Mesothelial cell of epicardium (in vitro differentiated cells): ENCODE measurements around the gene CACTIN. TPM values are rescaled to one million over a fixed set of nuclear protein-coding genes. Genes with fewer than 3 reads are reported as not detected.
"Not testable (repeated sequence)": the region's sequence is repeated elsewhere in the genome, so short reads cannot be mapped to it uniquely, and the experiment has no call there.

Experiments
- DNase-seq, 2 experiments: peaks; one replicate each; pipeline ENCODE4 v3.0.0; 2021; ENCODE audit warnings: low spot score in 2 of 2; ENCODE audit not compliant: unreplicated experiment in 2 of 2
- H3K27ac Mint-ChIP-seq: 2 replicates; pipeline ENCODE4 v1.8.0; 2021; ENCODE audit warnings: mixed read lengths
- H3K27me3 Mint-ChIP-seq: 2 replicates; pipeline ENCODE4 v1.8.0; 2021; ENCODE audit warnings: low read depth, mixed read lengths
- H3K36me3 Mint-ChIP-seq: 2 replicates; pipeline ENCODE4 v1.8.0; 2021; ENCODE audit warnings: mixed read lengths
- H3K4me1 Mint-ChIP-seq: 2 replicates; pipeline ENCODE4 v1.8.0; 2021; ENCODE audit warnings: mixed read lengths
- H3K4me3 Mint-ChIP-seq: 2 replicates; pipeline ENCODE4 v1.8.0; 2021; ENCODE audit warnings: mild to moderate bottlenecking, moderate library complexity, mixed read lengths
- H3K9me3 Mint-ChIP-seq: 2 replicates; pipeline ENCODE4 v1.8.0; 2021; ENCODE audit warnings: mixed read lengths
- total RNA-seq: library from RNA; stranded (reverse); gene quantifications from 3 replicates; pipeline ENCODE4 v1.2.1, GENCODE V29; 2021
- TF ChIP-seq, protein P1 (sequence below): fragments of 200-600 bp; sonication (generic); IDR thresholded peaks from one replicate; pipeline ENCODE4 v1.5.0; 2021; ENCODE audit warnings: antibody characterized with exemption; ENCODE audit not compliant: unreplicated experiment

Gene CACTIN
- total RNA-seq, 1 donor from 2014 or later: 39.2 TPM

DNA sequence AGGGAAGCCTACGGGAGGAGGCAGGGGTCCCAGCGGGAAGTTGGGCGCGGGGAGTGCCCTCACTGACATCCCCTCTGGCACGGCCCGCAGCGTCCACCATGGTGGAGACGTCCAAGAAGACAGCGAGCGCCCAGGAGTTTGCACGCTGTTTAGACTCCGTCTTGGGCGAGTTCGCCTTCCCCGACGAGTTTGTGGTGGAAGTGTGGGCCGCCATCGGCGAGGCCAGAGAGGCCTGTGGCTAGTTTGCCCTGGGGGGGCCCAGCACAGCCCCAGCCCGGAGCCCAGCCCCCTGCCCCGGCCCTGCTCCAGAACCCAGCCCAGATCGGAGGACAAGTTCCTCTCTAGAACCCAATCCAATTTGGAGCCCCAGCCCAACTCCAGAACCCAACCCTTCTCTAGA, 36.6 kb downstream of the CACTIN start:
- Mint-ChIP-seq H3K36me3 (no peaks in the 10 kb centered on the region), H3K27me3 (peaks cover 53% of the 10 kb centered on the region), H3K9me3 (no peaks in the 10 kb centered on the region), H3K27ac (no peak overlapping the region), H3K4me1 (no peaks in the 10 kb centered on the region), H3K4me3 (no peak overlapping the region)
- TF ChIP-seq, protein P1, sequence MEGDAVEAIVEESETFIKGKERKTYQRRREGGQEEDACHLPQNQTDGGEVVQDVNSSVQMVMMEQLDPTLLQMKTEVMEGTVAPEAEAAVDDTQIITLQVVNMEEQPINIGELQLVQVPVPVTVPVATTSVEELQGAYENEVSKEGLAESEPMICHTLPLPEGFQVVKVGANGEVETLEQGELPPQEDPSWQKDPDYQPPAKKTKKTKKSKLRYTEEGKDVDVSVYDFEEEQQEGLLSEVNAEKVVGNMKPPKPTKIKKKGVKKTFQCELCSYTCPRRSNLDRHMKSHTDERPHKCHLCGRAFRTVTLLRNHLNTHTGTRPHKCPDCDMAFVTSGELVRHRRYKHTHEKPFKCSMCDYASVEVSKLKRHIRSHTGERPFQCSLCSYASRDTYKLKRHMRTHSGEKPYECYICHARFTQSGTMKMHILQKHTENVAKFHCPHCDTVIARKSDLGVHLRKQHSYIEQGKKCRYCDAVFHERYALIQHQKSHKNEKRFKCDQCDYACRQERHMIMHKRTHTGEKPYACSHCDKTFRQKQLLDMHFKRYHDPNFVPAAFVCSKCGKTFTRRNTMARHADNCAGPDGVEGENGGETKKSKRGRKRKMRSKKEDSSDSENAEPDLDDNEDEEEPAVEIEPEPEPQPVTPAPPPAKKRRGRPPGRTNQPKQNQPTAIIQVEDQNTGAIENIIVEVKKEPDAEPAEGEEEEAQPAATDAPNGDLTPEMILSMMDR: no peak
- DNase-seq: no peak

DNA sequence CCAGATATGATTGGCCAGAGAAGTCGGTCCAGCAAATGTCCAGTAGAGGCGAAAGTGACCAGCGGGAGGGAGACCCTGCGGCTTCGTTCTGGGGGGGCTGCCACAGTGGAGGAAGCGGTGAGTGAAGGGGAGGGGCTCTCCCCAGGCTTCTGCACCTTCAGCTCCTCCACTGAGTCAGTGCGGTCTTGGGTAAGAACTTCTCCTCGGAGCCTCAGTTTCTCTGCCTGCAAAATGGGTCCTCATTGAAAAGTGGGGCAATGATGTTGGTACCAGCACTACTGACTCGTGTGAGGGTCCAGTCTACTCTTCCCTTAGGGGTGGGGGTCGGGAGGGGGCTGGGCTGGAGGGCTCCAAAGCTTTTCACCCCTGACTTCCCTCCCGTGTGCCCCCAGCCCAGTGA, 37.2 kb downstream of the CACTIN start:
- H3K27ac Mint-ChIP-seq: no peak overlapping the region
- no peaks in the 10 kb centered on the region for H3K9me3 Mint-ChIP-seq
- no peaks in the 10 kb centered on the region for H3K36me3 Mint-ChIP-seq
- DNase-seq: no peak
- H3K27me3 Mint-ChIP-seq: peaks cover 54% of the 10 kb centered on the region
- H3K4me3 Mint-ChIP-seq: no peak overlapping the region
- no peaks in the 10 kb centered on the region for H3K4me1 Mint-ChIP-seq
- TF ChIP-seq, protein P1: no peak

DNA sequence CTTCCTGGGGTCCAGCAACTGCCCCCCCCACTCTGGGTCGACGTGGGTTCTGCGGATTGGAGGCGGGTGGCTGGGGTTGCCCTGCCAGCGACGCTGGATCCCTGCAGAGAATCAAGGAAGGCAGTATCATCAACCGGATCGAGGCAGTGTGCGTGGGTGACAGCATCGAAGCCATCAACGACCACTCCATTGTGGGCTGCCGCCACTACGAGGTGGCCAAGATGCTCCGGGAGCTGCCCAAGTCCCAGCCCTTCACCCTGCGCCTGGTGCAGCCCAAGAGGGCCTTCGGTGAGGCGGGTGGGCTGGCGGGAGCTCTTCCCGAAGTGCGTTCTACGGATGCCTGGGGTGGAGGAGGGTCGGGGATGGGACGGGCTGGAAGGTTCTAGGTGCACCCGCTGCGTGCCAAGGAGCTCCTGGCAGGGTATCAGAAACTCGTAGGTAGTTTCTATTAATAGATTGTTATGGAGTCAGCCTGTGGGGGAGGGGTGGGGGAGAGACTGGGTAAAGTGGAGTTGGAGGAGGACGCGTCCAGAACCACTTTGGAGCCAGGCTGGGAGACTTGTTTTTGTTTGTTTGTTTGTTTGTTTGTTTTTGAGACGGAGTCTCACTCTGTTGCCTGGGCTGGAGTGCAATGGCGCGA, 39.8 kb downstream of the CACTIN start:
- Mint-ChIP-seq H3K36me3 (no peaks in the 10 kb centered on the region), H3K27me3 (peaks cover 57% of the 10 kb centered on the region), H3K9me3 (no peaks in the 10 kb centered on the region), H3K27ac (no peak overlapping the region), H3K4me1 (no peaks in the 10 kb centered on the region), H3K4me3 (no peak overlapping the region)
- DNase-seq: no peak
- TF ChIP-seq, protein P1: no peak

DNA sequence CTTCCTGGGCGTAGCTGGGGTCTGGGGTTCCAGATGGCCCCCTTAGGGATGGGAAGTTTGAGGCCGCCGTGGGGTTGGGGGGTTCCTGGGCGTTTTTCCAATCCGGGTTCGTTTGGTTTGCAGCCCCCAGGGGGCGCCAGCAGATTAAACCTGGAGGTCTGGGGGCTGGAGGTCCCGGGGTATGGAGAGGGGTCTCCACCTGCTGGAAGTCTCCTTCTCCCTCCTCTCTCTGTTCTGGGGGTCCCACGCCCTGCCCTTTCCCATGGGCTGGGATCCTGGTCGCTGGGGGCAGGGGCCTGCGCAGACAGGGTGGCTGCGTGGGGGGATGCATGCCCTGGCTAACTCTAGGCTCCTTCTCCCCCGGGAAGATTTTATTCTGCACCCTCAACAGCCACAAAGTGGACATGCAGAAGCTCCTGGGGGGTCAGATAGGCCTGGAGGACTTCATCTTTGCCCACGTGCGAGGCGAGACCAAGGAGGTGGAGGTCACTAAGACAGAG, 40.4 kb downstream of the CACTIN start:
- H3K27me3 Mint-ChIP-seq: peaks cover 54% of the 10 kb centered on the region
- no peaks in the 10 kb centered on the region for H3K9me3 Mint-ChIP-seq
- no peak overlapping the region for H3K4me3 Mint-ChIP-seq
- no peaks in the 10 kb centered on the region for H3K36me3 Mint-ChIP-seq
- no peak overlapping the region for H3K27ac Mint-ChIP-seq
- TF ChIP-seq, protein P1: peak; percentile 48
- no peaks in the 10 kb centered on the region for H3K4me1 Mint-ChIP-seq
- no peak for DNase-seq

DNA sequence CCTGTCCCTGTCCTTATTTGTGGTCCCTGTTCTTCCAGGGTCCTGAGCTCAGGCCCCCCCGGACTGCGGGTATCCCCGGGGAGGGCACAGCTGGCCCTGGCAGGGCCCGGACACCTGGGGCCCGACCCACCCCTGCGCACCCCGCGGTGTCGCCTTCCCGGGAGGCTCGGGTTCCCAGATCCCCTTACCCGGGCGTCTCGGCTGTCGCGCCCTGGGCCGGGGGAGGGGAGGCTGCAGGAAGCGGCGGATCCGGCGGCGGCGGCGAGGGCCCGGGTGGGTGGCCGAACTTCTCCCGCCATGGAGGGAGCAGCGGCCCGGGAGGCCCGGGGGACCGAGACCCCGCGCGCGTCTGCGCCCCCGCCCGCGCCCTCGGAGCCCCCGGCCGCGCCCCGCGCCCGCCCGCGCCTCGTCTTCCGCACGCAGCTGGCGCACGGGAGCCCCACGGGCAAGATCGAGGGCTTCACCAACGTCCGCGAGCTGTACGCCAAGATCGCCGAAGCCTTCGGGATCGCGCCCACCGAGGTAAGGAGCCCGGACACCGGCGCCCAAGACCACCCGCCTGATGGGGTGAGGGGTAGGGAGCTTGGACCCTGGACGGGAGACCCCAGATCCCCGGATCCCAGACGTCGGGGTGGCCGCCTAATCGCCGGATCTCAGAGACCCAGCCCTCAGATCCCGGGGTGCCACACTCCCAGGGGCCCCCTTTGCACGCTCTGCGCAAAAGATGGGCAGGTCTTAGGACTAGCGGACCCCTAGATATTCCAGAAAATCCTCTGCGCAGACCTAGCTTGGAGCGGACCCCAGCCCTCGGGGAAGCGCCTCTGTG, 41.1 kb downstream of the CACTIN start, which contains the start of gene GIPC3:
GIPC3 (plus strand) TSS at position 178 of the 826 bp plus-strand sequence; CDS start at position 298, 120 bp downstream.
- DNase-seq: no peak
- Mint-ChIP-seq H3K4me1 (no peaks in the 10 kb centered on the region), H3K36me3 (no peaks in the 10 kb centered on the region), H3K27me3 (peaks cover 54% of the 10 kb centered on the region), H3K9me3 (no peaks in the 10 kb centered on the region), H3K27ac (no peak within 1 kb of the TSS), H3K4me3 (no peak within 1 kb of the TSS)
- TF ChIP-seq, protein P1: no peak

DNA sequence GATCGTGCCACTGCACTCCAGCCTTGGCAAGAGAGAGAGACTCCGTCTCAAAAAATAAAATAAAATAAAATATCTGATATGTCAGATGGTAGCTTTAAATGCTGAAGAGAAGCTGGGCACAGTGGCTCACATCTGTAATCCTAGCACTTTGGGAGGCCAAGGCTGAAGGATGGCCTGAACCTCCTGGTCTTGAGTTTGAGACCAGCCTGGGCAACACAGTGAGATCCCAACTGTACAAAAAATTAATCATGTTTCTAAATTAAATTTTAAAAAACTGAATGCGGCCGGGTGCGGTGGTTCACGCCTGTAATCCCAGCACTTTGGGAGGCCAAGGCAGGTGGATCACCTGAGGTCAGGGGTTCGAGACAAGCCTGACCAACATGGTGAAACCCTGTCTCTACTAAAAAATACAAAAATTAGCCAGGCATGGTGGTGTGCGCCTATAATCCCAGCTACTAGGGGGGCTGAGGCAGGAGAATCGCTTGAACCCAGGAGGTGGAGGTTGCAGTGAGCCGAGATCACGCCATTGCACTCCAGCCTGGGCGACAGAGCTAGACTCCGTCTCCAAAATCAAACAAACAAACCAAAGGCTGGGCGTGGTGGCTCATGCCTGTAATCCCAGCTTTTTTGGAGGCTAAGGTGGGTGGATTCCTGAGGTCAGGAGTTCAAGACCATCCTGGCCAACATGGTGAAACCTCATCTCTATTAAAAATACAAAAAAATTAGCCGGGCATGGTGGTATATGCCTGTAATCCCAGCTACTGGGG, 42.4 kb downstream of the CACTIN start:
- DNase-seq, H3K27ac Mint-ChIP-seq, H3K9me3 Mint-ChIP-seq, H3K4me3 Mint-ChIP-seq, H3K4me1 Mint-ChIP-seq, H3K36me3 Mint-ChIP-seq: not testable (repeated sequence)
- peaks cover 60% of the 10 kb centered on the region for H3K27me3 Mint-ChIP-seq

DNA sequence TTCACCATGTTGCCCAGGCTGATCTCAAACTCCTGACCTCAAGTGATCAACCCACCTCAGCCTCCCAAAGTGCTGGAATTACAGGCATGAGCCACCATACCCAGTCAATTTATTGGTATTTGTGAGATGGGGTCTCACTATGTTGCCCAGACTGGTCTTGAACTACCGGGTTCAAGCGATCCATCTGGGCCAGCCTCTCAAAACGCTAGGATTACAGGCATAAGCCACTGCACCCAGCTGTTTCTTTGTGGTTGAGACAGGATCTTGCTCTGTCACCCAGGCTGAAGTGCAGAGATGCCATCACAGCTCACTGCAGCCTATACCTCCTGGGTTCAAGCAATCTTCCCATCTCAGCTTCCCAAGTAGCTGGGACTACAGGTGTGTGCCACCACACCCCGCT, 44.8 kb downstream of the CACTIN start:
- not testable (repeated sequence) for H3K9me3 Mint-ChIP-seq, H3K4me3 Mint-ChIP-seq, H3K36me3 Mint-ChIP-seq, DNase-seq, H3K4me1 Mint-ChIP-seq, H3K27ac Mint-ChIP-seq
- peaks cover 54% of the 10 kb centered on the region for H3K27me3 Mint-ChIP-seq
